AG20443 (cell line): ENCODE data around the gene IQSEC3.
"Not testable (repeated sequence)": the region's sequence is repeated elsewhere in the genome, so short reads cannot be mapped to it uniquely, and the experiment has no call there.

ENCODE experiments used
- DNase-seq: peaks from one replicate; pipeline ENCODE4 v3.0.0; 2012; ENCODE audit warnings: low spot score, mixed read lengths

IQSEC3 gene

DNA sequence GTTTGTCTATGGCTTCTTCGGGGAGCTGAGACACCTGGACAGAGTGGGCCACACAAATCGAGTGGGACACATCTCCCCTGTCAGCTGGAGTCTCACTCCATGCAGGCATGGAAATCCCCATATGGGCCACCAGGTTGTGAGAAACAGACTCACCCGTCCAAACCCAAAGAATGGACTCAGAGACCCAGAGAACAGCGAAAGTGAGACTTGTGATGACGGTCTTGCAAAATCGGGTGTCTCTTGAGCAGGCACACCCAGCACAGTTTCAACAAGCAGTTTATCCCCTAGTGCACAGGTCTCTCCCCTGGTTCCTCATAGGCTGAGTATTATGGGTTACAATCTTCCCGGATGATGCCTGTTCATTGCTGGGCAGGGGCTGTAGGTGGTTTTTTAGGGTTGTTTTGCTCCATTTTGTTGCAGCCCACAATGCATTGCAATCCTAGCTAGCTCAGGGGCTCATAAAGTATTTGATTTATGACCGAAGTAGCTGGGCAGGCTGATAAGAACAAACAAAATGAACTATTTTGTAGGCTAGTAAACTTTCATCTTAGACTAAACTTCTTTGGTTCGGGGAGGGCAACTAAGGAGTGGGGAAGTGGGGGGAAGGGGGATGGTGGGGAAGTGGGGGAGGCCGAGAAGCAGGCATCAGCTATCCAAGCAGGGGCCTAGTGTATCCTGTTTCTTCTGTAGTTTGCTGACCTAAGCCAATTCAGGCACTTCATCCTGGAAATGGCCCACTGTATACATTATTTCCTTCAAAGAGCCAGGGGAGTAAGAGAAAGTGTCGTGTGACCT is 45.3 kb downstream of the IQSEC3 start:
- no peak for DNase-seq

- no peak for DNase-seq
Observed at GRCh38 chr12:113347-113746, 46.8 kb downstream of the IQSEC3 start.

GRCh38 chr12:114626-115211 is 48.2 kb downstream of the IQSEC3 start:
- no peak for DNase-seq

DNA sequence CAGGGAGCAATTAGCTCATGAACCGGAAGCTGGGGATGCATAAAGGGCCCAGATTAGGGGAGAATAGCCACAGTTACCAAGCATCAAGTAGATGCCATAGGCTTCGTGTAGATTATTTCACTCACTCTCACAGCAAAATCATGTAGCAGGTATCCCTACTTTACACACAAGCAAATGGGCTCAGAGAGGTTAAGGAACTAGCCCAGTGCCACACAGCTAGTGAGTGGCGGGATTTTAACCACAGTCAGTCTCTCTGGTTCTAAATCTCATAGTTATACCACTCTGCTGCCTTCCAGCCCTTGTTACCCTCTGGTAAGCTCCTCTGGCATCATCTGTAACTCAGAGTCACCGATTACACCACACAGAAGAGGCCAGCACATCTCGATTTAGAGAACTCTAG is 49.0 kb downstream of the IQSEC3 start:
- no peak for DNase-seq

DNA sequence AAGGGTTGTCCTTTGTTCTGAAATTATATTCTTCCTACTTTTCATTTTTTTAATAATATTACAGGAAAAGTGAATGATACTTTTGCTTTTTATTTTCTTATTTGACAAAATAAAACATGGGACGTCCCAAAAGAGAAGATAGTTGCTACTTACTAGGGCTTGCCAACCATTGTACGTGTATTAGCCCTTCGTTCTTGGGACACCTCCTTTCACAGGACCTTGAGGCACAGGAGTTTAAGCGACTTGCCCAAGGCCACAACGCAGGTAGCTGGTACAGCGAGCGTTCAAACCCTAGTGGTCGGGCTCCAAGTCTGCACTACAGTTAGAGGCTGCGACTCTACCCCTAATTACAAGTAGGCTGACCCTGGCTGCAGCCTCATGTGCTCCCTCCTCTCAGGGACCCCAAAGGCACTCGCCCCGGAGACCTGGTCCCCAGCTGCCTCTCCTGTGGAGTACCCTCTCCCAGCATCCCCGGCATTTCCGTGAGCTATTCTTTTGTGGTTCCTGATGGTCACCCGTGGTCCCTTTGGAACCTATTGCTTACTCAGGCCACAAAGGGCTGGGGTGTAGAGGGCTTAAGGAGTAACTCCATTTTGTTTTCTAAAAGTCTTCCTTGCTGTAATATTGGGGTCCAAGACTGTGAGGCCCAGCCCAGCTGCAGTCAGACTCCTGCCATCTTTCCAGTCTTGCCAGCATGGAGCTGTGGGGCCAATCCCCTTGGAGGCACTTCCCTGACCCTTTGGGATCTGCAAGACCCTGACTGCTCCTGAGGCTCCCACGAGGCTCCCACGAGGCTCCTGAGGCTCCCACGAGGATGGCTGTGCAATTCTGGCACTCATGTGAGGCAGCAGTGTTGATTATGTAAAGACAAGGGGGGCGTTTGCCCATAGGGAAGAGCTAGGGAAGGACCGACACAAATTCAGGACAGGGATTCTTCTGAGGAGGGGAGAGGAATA is 49.7 kb downstream of the IQSEC3 start:
- DNase-seq = no peak

- DNase-seq = no peak
Observed at GRCh38 chr12:117311-117710, 50.7 kb downstream of the IQSEC3 start.

DNA sequence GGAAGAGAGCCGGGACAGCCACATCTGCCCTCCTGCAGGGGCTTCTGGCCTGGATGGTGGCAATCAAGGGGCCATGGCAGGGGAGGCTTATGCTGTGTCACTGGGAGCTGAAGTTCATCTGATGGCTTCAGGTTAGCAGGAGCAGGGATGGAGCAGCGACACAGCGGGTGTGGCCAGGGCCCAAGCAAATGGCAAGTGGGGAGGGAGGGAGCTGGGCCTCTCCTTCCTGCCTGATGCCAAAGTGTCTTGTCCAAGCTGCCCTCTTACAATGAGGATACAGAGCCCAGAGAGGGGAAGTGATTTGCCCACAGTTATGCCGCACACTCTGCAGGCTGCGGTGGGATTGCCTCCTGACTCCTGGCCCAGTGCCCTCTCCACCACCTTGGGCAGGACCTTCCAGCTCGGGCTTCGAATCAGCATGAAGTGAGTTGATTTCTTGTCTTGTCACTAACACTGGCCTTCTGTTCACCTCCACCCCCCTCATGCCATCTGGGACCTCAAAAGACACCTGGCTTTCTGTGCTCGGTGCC is 51.3 kb downstream of the IQSEC3 start:
- DNase-seq = no peak

DNA sequence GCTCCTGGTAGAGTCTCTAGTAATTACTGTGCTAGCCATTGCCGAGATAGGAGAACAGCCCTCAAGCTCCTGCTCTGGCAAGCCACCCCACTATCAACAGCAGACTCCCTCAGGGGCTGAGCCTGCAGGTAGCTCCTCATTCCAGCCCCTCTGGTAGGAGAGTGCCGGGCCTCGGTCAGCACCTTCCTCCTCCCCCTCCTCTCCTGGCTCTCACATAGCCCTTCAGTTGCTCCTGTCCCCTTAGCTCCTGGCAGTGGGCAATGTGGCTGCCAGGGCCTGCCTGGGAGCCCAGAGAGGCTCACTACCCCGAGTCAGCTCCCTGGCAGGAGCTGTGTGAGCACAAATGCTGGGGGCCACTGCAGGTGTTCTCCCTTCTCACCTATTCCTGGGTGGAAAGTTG is 52.0 kb downstream of the IQSEC3 start:
- no peak for DNase-seq

DNA sequence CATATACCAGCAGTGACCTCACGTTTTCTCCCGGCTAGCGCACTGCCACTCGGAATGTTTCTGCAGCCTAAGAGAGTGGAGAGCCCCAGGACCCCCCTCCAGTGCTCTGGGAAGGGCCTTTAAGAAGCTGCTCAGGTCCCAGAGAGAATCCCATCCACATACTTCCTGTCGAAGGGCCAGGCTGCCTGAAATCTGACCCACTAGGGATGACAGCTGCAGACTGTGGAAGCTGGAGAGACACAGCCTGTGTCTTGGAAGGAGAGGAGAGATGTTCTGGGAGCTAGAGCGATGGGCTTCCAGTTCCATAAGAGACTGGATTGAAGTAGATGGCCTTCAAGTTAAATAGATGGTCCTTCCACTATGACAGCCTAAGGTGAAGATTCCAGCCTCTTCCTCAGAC is 54.4 kb downstream of the IQSEC3 start:
- DNase-seq = no peak

DNA sequence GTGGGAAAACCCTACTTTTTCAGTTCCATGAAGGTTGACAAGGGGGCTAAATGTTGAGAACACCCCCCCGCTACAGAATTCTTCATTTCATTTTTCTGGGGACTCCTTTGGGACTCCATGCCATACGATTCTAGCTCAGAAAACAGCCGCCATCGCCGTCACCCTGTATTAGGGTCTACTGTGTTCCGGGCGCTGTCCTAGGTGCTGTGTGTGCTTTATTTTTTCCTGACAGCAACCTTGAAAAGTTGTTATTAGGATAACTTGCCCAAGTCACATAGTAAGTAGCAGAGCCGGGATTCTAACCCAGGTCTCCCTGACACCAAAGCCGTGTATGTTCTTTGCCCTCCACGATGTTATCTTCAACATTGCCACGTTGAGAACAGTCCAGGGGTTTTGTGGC is 55.1 kb downstream of the IQSEC3 start:
- DNase-seq = no peak

DNA sequence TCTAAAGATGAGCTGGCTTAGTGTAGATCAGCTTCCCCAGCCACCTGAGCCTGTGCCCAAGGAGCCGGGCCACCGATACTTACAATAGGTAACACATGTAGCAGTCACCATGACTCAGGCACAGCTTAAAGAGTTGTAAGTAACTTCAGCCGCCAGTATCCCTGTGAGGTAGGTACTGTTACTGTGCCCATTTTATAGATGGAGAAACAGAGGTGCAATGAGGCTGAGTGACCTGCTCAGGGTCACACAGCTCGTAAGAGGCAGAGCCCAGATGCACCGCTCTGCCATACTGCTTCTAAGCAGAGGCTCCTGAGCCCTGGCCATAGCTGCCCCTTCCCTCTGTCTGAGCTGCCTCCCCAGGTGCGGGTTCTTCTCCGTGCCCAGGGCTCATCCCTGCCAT is 58.5 kb downstream of the IQSEC3 start:
- no peak for DNase-seq

DNA sequence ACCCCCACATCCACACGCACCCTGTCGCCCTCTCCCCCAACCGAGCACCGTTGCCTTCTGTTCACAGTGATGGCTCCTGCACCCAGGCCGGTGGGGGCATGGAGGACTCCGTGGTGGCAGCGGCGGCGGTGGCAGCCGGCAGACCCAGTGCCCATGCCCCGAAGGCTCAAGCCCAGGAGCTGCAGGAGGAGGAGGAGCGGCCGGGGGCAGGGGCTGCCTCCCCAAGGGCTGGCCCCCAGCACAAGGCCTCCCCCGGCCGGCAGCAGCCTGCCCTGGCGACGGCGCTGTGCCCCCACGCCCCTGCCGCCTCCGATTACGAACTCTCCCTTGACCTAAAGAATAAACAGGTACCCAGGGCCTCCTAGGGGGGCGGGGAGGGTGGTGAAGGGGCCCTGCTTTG is 59.0 kb downstream of the IQSEC3 start:
- no peak for DNase-seq

GRCh38 chr12:128079-128478 is 61.5 kb downstream of the IQSEC3 start:
- DNase-seq = no peak

DNA sequence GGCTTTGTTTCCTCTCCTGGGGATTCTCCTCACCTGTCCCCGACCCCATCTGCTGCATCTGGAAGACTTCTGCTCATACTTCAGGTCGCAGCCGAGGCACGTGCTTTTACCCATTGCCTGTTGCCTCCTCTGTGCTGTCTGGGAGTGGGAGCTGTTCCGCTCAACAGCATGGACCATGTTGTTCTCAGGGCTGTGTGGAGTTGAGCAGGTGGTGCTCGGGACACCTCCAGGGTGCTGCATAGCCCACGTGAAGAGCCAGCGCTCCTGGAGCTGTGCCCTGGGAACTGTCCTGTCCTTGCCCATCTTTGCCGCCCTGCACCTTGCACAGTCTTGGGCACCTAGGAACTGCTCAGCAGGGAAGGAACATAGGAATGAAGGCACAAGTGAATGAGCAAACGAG is 62.4 kb downstream of the IQSEC3 start:
- DNase-seq = no peak

- no peak for DNase-seq
Observed at GRCh38 chr12:130519-130918, 64.0 kb downstream of the IQSEC3 start.

- DNase-seq = no peak
Observed at GRCh38 chr12:131008-131407, 64.4 kb downstream of the IQSEC3 start.

GRCh38 chr12:131732-132495 is 65.3 kb downstream of the IQSEC3 start:
- DNase-seq = no peak

GRCh38 chr12:133616-134232 is 67.2 kb downstream of the IQSEC3 start:
- not testable (repeated sequence) for DNase-seq

DNA sequence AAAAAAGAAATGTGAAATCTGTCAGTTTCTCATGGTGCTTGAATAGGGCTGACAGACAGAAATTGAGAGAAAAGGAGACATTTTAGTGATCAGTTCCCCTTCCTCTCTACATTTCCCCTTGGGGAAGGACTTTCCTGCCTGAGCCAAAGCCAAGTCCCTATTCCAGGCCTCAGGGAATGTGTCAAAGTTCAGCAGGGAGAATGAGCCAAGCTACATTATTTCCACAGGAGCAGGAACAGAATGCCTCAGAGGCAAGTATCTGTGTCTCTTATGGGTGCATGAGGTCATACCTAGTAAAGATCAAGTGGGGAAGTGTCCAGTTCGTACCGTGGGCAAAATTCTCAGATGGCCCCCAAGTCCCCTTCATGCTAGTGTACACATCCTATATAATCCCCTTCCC is 68.6 kb downstream of the IQSEC3 start:
- no peak for DNase-seq

DNA sequence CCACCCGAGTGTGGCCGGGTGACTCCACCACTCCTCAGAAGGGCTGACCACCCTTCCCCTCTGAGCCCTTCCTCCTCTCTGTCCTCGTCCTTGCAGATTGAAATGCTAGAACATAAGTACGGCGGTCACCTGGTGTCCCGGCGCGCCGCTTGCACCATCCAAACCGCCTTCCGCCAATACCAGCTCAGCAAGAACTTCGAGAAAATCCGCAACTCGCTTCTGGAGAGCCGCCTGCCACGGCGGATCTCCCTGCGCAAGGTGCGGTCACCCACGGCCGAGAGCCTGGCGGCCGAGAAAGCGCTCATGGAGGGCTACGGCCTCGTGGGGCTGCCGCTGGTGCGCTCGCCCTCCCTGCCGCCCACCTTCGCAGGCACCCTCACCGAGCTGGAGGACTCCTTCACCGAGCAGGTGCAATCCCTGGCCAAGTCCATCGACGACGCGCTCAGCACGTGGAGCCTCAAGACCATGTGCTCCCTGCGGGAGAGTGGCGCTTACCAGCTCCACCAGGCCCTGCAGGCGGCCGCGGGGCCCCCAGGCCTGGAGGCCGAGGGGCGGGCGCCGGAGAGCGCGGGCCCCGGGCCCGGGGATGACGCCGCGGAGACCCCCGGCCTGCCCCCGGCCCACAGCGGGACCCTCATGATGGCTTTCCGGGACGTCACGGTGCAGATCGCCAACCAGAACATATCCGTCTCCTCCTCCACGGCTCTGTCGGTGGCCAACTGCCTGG is 71.8 kb downstream of the IQSEC3 start:
- DNase-seq = no peak
